HS-27A (cell line): Measurements from ENCODE around the gene SLC15A3.

Experiments used
- DNase-seq: peaks from one replicate; pipeline ENCODE4 v3.0.0-alpha.2; 2012; ENCODE audit warnings: low read depth, missing footprints

Gene SLC15A3

GRCh38 chr11:60945295-60945667, 6.7 kb downstream of the SLC15A3 start:
- no peak for DNase-seq

GRCh38 chr11:60944490-60945294, 7.3 kb downstream of the SLC15A3 start:
- DNase-seq: no peak

GRCh38 chr11:60942970-60943565, 8.9 kb downstream of the SLC15A3 start:
- no peak for DNase-seq

- no peak for DNase-seq
These were observed 9.8 kb downstream of the SLC15A3 start for GRCh38 chr11:60942219-60942618.

GRCh38 chr11:60941371-60942119, 10.4 kb downstream of the SLC15A3 start:
- DNase-seq: no peak

- DNase-seq: no peak
These were observed 12.1 kb downstream of the SLC15A3 start for GRCh38 chr11:60939855-60940254.

GRCh38 chr11:60939301-60939700, 12.7 kb downstream of the SLC15A3 start:
- DNase-seq: no peak

GRCh38 chr11:60938500-60938899, 13.5 kb downstream of the SLC15A3 start:
- no peak for DNase-seq

GRCh38 chr11:60937811-60938210, 14.2 kb downstream of the SLC15A3 start:
- no peak for DNase-seq

GRCh38 chr11:60937144-60937527, 14.8 kb downstream of the SLC15A3 start:
- DNase-seq: no peak

- DNase-seq: no peak
These were observed 15.4 kb downstream of the SLC15A3 start for GRCh38 chr11:60936467-60937143.

- no peak for DNase-seq
These were observed 16.1 kb downstream of the SLC15A3 start for GRCh38 chr11:60935676-60936442.

GRCh38 chr11:60934790-60935605, 17.0 kb downstream of the SLC15A3 start:
- DNase-seq: no peak

- DNase-seq: no peak
These were observed 17.7 kb downstream of the SLC15A3 start for GRCh38 chr11:60934124-60934789.

GRCh38 chr11:60933416-60934123, 18.4 kb downstream of the SLC15A3 start:
- DNase-seq: no peak

- DNase-seq: no peak
These were observed 19.2 kb downstream of the SLC15A3 start for GRCh38 chr11:60932605-60933356.

GRCh38 chr11:60931917-60932316, 20.1 kb downstream of the SLC15A3 start:
- DNase-seq: no peak

GRCh38 chr11:60930394-60930793, 21.6 kb downstream of the SLC15A3 start:
- no peak for DNase-seq

GRCh38 chr11:60929764-60930163, 22.2 kb downstream of the SLC15A3 start:
- no peak for DNase-seq
